NCI-H128 (cell line): ENCODE measurements around the gene SEC22C.

Experiments
- DNase-seq: peaks from one replicate; lab custom pipeline; 2025; ENCODE audit not compliant: unreplicated experiment; lab: John Stamatoyannopoulos, UW

Gene SEC22C

DNA sequence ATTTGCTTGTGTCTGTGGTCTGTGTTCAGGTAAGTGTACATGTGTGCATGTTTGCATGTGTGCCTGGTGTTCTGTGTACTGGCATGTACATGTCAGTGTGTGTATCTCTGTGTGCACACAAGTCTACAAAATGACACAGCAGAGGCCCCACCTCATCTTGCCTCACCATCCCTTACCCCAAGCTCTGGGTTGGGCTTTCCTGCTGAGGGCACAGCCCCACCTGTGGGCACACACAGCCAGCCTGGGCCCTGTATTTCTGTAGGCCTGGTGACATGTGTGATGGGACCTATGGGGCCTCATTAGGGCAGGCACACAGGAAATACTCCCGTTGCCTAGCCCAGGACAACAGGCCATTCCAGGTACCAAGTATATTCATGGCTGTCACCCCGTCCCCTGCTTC, 65.8 kb downstream of the SEC22C start:
- DNase-seq: no peak

DNA sequence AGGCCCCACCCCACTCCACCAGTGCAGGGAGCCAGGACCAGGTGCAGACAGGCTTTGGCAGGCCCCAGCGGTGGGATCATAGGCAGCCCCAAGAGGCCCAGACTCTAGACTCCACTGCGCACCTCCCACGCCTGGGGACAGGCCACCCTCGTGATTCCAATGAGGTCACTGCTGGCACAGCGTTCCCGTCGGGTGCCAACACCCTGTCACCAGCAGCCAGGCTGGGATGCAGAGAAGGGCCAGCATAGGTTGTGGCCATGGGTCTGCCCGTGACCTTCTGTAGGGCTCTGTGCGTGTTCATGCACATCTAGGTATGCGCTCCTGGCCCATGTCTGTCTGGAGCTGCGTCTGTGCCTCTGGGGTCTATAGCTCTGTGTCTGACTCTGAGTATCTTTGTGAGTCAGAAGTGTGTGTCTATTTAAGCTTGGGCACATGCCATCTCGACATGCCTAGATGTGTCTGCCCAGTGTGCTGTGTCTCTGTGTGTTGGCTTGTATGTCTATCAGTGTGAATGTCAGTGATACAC, 66.3 kb downstream of the SEC22C start:
- DNase-seq: no peak

DNA sequence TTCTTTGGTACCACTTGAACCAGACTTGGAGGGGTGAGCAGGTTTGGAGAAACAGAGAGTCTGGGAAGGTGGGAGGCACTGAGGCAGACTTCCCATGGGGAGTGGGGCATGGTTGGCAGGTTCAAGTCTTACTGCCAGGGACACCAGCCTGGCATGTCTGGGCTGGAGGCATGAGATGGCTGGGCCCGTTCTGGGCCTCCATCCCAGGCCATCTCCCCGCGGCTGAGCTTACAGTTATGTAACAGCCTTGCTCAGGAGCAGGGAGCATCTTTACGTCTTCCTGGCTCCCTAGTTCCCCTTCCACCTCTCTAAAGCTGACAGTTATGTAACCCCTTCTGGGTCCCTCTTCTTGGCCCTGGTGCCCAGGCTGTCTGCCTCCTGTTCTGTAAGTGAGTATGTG, 66.9 kb downstream of the SEC22C start:
- DNase-seq: no peak

DNA sequence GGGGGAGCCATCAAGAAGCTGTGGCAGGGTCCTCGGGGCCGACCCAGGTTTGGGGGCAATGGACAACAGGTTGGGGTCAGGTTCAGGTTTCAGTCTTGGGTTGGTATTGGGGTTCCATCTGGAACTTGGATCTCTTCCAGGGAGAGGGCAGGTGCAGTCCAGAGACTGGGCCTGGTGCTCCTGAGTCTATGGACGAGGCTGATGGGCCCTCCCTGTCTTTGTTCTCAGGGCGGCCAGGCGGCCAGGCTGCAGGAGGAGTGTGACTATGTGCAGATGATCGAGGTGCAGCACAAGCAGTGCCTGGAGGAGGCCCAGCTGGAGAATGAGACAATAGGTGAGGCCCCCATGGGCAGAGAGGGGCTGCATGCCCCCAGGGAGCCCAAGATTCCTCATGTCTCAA, 68.2 kb downstream of the SEC22C start:
- no peak for DNase-seq

GRCh38 chr3:42513121-42513520, 68.6 kb downstream of the SEC22C start:
- DNase-seq: no peak

GRCh38 chr3:42511736-42512135, 70.0 kb downstream of the SEC22C start:
- no peak for DNase-seq

DNA sequence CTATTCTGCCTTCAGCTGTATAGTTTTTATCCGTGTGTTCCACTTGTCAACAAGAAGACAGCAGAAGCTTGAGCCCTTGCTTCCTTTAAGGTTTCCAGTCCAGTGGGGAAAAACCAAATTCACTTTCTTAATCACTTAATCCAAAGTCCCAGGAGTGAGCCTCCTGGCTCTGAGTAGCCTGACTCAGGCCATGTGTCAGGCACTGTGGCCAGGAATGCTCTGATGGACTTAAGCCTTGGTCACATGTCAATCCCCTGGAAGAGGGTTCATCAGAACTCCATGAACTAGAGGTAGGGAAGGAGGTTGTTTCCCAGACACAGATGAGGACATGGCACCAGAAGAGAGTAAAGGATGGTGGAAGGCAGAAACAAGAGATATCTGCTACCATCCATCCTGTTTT, 70.6 kb downstream of the SEC22C start:
- DNase-seq: no peak

- no peak for DNase-seq
Measured at GRCh38 chr3:42510325-42510724, 71.4 kb downstream of the SEC22C start.

DNA sequence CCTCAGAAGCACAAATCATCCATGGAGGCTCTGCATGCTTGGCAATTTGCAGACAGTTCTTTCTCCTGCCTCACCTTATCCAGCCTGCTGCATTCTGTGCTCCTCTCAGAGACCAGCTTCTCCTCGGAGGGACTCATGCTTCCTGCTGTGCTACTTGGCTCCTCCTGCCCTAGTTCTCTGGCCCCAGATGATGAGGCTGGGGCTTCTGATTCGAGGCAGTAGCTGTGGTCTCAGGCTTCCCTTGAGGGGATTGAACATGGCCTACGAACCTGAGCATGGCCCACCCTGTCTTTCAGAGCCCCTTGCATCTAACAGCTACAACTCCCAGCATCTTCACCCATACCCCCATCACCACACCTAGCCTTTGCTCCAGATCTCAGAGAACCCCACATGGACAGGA, 72.7 kb downstream of the SEC22C start:
- no peak for DNase-seq

DNA sequence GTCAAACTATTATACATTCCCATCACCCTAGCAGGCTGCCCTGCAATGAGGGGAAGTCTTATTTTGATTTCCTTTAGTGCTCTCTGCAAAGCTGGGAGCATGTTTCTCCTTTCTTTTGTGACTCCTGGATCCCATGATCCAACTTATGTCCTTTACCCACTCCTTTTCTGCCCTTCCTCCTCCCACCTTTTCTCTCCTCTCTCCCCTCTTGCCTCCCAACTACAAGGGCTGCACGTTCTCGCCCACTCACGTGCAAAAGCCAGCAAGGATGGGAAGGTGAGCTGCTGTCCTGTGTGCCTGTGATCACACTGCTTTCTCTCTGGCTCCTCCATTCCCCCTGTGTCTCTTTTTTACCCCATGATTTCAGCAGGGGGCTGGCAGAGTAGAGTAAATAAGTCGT, 73.2 kb downstream of the SEC22C start:
- no peak for DNase-seq

GRCh38 chr3:42507761-42508335, 73.9 kb downstream of the SEC22C start:
- no peak for DNase-seq

DNA sequence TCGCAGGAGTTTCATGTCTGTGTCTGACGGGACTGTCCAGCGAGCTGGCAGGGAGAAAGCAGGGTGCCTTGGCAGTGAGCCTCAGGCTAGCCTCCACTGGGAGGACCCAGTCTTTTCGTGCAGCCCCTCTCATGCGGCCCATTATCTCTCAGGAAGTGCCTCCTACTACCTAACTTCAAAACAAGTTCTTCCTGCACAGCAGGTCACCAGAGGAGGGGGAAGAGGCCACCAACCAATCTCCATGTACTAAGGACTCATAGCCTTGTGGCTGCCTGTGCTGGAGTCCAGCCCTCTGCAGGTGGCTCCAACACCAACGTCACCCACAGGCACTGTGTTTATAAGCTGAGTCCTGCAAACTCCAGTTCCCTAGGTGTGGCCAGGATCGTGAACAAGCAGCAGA, 74.5 kb downstream of the SEC22C start:
- DNase-seq: no peak

DNA sequence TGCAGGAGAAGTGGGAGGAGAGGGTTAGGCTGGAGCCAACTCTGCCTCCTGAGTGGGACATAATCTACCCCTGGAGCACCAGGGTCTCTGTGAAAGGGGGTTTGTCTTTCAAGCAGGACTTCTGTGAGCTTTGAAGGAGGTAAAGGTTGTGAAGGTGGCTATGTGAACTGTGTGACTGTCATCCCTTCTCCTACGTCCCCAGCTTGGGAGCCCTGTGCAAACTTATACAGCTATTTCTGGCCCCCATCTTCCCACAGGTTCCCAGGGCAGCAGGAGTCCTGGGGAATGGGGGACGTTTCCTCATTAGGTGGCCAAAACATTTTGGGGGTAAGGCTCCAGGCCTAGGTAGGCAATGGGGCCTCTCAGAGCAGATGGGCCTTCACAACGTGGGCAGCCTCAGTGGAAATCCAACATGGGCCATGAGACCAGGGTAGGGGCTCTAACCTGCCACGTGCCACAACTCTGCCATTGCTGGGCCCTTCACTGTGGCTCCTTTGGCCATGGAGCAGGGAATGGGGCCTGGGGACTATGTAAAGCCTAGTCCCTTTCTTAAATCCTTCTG, 75.8 kb downstream of the SEC22C start:
- no peak for DNase-seq

DNA sequence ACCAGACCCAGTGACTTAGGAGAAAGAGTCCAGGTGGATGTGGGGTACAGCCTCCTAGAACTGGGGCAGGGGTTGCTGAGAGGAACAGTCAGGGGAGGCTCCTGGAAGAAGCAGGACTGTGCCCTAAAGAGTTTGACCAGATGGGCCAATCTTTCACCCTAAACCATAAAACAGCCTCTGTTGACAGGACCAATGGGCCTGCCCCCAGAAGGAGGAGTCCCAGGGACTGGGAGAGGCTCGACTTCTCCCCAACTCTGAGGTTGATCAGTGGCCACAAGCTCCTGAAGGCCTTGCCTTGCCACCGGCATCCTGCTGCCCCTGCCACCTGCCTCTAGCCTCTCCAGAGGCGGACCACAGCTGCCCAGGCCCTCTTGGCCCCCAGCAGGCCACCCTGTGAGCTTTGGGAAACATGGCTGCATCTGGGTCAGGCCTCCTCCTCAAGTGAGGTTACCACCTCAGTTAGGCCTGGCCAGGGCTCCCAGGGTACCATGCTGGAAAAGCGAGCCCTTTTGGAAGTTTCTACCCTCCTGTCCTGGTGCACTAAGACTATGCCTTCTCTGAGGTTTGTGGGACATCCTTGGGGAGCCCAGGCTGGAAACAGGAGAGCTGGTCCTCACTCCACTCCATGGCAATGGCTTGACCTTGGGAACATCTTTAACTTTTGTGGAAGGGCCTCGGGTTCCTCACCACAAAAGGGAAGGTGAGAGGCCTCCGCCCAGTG, 76.5 kb downstream of the SEC22C start:
- no peak for DNase-seq

DNA sequence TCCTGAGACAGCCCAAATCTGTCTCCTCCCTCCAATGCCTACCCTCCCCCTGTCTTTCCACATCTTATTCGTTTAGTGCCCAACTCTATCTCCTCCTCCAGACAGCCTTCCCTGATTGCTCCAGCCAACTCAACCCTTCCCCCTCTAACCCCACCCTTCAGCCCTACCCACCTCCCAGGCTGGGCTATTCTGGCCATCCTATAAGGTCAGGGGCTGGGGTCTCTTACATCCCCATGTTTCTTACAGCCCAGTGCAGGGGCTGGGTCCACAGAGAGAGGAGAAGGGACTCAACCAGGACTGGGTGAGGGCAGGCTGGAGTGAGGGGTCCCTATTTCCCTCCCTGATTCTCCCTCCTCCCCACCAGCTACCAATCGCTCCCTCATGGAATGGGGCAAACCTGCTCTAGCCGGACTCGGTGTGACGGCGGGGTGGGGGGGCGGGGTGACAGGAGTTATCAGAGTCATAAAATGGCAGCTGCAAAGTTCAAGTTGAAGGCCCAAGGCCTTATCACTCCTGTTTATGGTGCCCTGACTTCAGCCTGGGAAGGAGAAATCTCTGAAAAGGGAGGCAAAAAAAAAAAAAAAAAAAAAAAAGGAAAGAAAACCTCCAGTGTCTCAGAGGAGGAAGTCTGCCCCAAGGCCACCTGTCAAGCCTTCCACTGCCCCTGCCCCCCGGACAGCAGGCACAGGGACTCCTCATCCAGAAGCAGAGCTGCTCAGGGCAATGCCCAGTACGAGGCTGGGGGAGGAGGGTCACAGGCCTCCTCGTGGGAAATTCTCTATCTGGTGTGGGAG, 77.2 kb downstream of the SEC22C start:
- no peak for DNase-seq

- DNase-seq: no peak
Measured at GRCh38 chr3:42503957-42504333, 77.8 kb downstream of the SEC22C start.

- DNase-seq: no peak
Measured at GRCh38 chr3:42503251-42503924, 78.4 kb downstream of the SEC22C start.

- peak; percentile 60 for DNase-seq
Measured at GRCh38 chr3:42502429-42503250, 79.1 kb downstream of the SEC22C start, which contains the start of gene VIPR1. Gene VIPR1 (plus strand): TSS chr3:42502643. CDS start chr3:42502736, 93 bp downstream.

DNA sequence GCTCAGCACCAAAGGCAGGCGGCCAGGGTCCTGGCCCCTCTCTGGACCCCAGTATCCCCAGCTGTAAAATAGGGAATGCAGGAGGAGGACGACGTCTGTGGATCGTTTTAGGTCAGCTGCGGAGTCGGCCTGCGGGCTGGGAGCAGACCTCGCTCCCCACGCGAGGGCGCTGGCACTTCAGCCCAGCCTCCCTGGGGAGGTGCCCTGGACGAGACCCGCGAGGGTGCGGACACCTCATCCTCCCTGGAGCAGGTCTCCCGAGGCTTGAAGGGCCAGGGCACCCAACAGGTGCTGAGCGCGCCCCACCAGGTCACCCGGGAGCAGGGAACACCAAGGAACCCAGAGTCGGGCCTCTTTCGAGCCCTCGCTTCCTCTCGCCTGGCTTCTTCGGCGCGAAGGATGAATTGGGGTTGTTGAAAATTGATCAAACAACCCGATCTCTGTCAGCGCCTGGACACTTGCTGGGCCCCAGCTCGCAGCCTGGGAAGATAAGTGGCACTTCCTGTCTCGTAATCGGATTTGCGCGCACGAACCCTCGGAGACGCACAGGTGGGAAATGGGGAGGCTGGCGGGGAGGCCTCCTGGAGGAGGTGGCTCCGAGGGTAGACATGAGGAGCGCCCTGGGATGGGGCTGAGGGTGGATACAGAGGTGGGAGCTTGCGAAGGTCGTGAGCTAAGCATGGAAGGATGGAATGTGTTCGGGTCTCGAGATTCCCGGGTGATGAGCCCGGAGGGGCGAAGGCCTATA, 79.9 kb downstream of the SEC22C start:
- no peak for DNase-seq

- DNase-seq: no peak
Measured at GRCh38 chr3:42501321-42501680, 80.5 kb downstream of the SEC22C start.
